ENCODE data around the gene SLX9.

Gene SLX9

GRCh38 chr21:44946254-44947041, 6.6 kb downstream of the SLX9 start:
- DNase-seq = no peak

- no peak for DNase-seq
Observed at GRCh38 chr21:44947111-44947929, 7.5 kb downstream of the SLX9 start.

- no peak for DNase-seq
Observed at GRCh38 chr21:44947930-44948331, 8.1 kb downstream of the SLX9 start.

- no peak for DNase-seq
Observed at GRCh38 chr21:44948426-44949120, 8.7 kb downstream of the SLX9 start.

GRCh38 chr21:44949161-44949778, 9.4 kb downstream of the SLX9 start:
- peak; percentile 62 for DNase-seq

- peak; percentile 70 for DNase-seq
Observed at GRCh38 chr21:44949779-44950198, 10.0 kb downstream of the SLX9 start.

GRCh38 chr21:44950351-44950750, 10.5 kb downstream of the SLX9 start:
- DNase-seq = no peak

GRCh38 chr21:44951186-44951915, 11.5 kb downstream of the SLX9 start:
- no peak for DNase-seq

- DNase-seq = no peak
Observed at GRCh38 chr21:44952116-44952928, 12.5 kb downstream of the SLX9 start.

GRCh38 chr21:44952929-44953627, 13.2 kb downstream of the SLX9 start:
- no peak for DNase-seq

GRCh38 chr21:44953628-44954021, 13.8 kb downstream of the SLX9 start:
- no peak for DNase-seq

- no peak for DNase-seq
Observed at GRCh38 chr21:44954281-44954771, 14.5 kb downstream of the SLX9 start.

- DNase-seq = no peak
Observed at GRCh38 chr21:44955141-44955797, 15.4 kb downstream of the SLX9 start.

- no peak for DNase-seq
Observed at GRCh38 chr21:44955798-44956175, 16.0 kb downstream of the SLX9 start.

GRCh38 chr21:44956356-44957046, 16.7 kb downstream of the SLX9 start:
- no peak for DNase-seq

GRCh38 chr21:44957047-44957831, 17.4 kb downstream of the SLX9 start:
- no peak for DNase-seq

- no peak for DNase-seq
Observed at GRCh38 chr21:44957901-44958451, 18.1 kb downstream of the SLX9 start.
